Measurements from ENCODE around the gene SAT2. TPM values are rescaled to one million over a fixed set of nuclear protein-coding genes. Genes with fewer than 3 reads are reported as not detected.

The SAT2 gene
- total and polyA plus RNA-seq, 10 of the 15 experiments (the other 5 are each of a cell fraction or from before 2014, with no cell fraction given) = 14.6 to 44.0 (median 27.9) TPM

GRCh38 chr17:7668482-7668881 lies 40.9 kb upstream of the SAT2 start:
- no peaks in the 10 kb centered on the region for H3K79me2 ChIP-seq (ENCODE audit: control insufficient read depth, insufficient read depth, low read length)
- RAD21 ChIA-PET (ENCODE audit: unreplicated experiment) = no interaction called here
- ATAC-seq (no peak), FAIRE-seq (no peak), DNase-seq (ENCODE audit: low read depth, low spot score) (no peak)
- H3K4me2 ChIP-seq (ENCODE audit: control insufficient read depth, insufficient read depth) = no peak overlapping the region
- in situ Hi-C loops (cut with MboI) (no loop called here), intact Hi-C loops (cut with micrococcal nuclease; ENCODE audit: unreplicated experiment) (no loop called here)
- peaks cover 2% of the 10 kb centered on the region for H3K9me3 ChIP-seq (replicated peaks; ENCODE audit: control insufficient read depth, insufficient read depth, low read length)
- WGBS (ENCODE audit: insufficient coverage, insufficient replicate concordance, low lambda C conversion rate, missing lambda C conversion rate) = 94% methylated on average over 7 of the region's 7 CpGs
- H4K20me1 ChIP-seq (ENCODE audit: control insufficient read depth, insufficient read depth) = no peaks in the 10 kb centered on the region
- SMC1A ChIA-PET (ENCODE audit: uncharacterized antibody, unreplicated experiment) = no interaction called here
- H3K27me3 ChIP-seq (replicated peaks in 1 of 2; ENCODE audit: control insufficient read depth in 2 of 2, insufficient read depth in 2 of 2, low read length in 1 of 2) = no peaks in the 10 kb centered on the region
- POLR2A ChIA-PET = no interaction called here
- no peak overlapping the region for H3K27ac ChIP-seq (ENCODE audit: control insufficient read depth, insufficient read depth)
- BruUV-seq (replicated peaks) = no TSS peak
- H3K9ac ChIP-seq (ENCODE audit: control insufficient read depth, insufficient read depth, low read length) = no peak overlapping the region
- H3K36me3 ChIP-seq (ENCODE audit: control insufficient read depth in 2 of 2, insufficient read depth in 2 of 2, low read length in 1 of 2) = peaks cover 10 to 28% of the 10 kb centered on the region in 2 experiments; a peak in 3 of 4 replicates
- no peak overlapping the region for H2AFZ ChIP-seq (ENCODE audit: control insufficient read depth, low read depth, low read length)
- CTCF ChIA-PET = interaction anchor here (1.6 kb wide), 1 partner anchor 17 kb away, joined by 5 read pairs; no protein-coding TSS in a partner anchor
- H3K4me1 ChIP-seq (ENCODE audit: control insufficient read depth, insufficient read depth, low read length) = no peaks in the 10 kb centered on the region
- H3K4me3 ChIP-seq = no peak overlapping the region
- TF ChIP-seq TBL1XR1 (IDR thresholded peaks at IDR 0.05; ENCODE audit: low read depth, low read length) (no peak), PBX3 (IDR thresholded peaks at IDR 0.05; ENCODE audit: insufficient replicate concordance, low read depth, low read length) (no peak), EED (IDR thresholded peaks at IDR 0.05; ENCODE audit: low read depth) (no peak), POLR2A (IDR thresholded peaks at IDR 0.05; ENCODE audit: low read depth, low read length) (no peak), POLR2AphosphoS5 (IDR thresholded peaks at IDR 0.05; ENCODE audit: low read length) (no peak), RBBP5 (conservative IDR thresholded peaks at IDR 0.05) (no peak), ZNF207 (IDR thresholded peaks at IDR 0.05; ENCODE audit: borderline replicate concordance) (no peak), EZH2 (IDR thresholded peaks at IDR 0.05; ENCODE audit: borderline replicate concordance, control insufficient read depth, low read depth, low read length) (no peak), EGR1 (IDR thresholded peaks at IDR 0.05; ENCODE audit: borderline replicate concordance in 1 of 2, low read depth in 2 of 2, low read length in 2 of 2) (no peak), SREBF1 (IDR thresholded peaks at IDR 0.05; ENCODE audit: low read length) (no peak), ETV6 (conservative IDR thresholded peaks at IDR 0.05 in 1 of 2, IDR thresholded peaks at IDR 0.05 in 1 of 2; ENCODE audit: borderline replicate concordance in 1 of 2, low read depth in 1 of 2) (no peak), ZNF217 (IDR thresholded peaks at IDR 0.05) (no peak)

All from GM12878 (cell line).